Activated CD8-positive, alpha-beta memory T cell treated with anti-CD3 and anti-CD28 coated beads, Interleukin-2, amount 10 ng/mL, durations not matched to agents 7 days and 5 days (primary cell): ENCODE results near the gene DSG2. TPM values are rescaled to one million over a fixed set of nuclear protein-coding genes. Genes with fewer than 3 reads are reported as not detected.

Source experiments
- ATAC-seq: fragments of 150-1000 bp; cut with Tn5 transposase; one replicate; pipeline ENCODE4 v1.10.0; 2021; ENCODE audit warnings: moderate library complexity
- CTCF ChIA-PET: fragments of 350-600 bp; sonication (Branson Sonifier 250); formaldehyde crosslinking; loops from one replicate; lab custom pipeline; 2021; ENCODE audit warnings: antibody characterized with exemption; lab: Charles Lee
- DNase-seq: peaks from one replicate; pipeline ENCODE4 v3.0.0-alpha.2; 2020
- H3K27ac Mint-ChIP-seq: one replicate; pipeline ENCODE4 v1.8.0; 2021; ENCODE audit warnings: mild to moderate bottlenecking, mixed read lengths
- H3K27me3 Mint-ChIP-seq: one replicate; pipeline ENCODE4 v1.8.0; 2021; ENCODE audit warnings: mixed read lengths
- H3K36me3 Mint-ChIP-seq: one replicate; pipeline ENCODE4 v1.8.0; 2021; ENCODE audit warnings: mild to moderate bottlenecking, mixed read lengths
- H3K4me1 Mint-ChIP-seq: one replicate; pipeline ENCODE4 v1.8.0; 2021; ENCODE audit warnings: mixed read lengths
- H3K4me3 Mint-ChIP-seq: one replicate; pipeline ENCODE4 v1.8.0; 2021; ENCODE audit warnings: mild to moderate bottlenecking, moderate library complexity, mixed read lengths
- H3K9me3 Mint-ChIP-seq: one replicate; pipeline ENCODE4 v1.8.0; 2022; ENCODE audit warnings: low read depth, mixed read lengths
- total RNA-seq, 2 experiments: library from RNA; stranded (reverse); gene quantifications; one replicate each; pipeline ENCODE4 v1.2.3, GENCODE V29; 2021

Gene DSG2
- total RNA-seq, 2 experiments from 2014 or later: 0.09 to 0.35 TPM

DNA sequence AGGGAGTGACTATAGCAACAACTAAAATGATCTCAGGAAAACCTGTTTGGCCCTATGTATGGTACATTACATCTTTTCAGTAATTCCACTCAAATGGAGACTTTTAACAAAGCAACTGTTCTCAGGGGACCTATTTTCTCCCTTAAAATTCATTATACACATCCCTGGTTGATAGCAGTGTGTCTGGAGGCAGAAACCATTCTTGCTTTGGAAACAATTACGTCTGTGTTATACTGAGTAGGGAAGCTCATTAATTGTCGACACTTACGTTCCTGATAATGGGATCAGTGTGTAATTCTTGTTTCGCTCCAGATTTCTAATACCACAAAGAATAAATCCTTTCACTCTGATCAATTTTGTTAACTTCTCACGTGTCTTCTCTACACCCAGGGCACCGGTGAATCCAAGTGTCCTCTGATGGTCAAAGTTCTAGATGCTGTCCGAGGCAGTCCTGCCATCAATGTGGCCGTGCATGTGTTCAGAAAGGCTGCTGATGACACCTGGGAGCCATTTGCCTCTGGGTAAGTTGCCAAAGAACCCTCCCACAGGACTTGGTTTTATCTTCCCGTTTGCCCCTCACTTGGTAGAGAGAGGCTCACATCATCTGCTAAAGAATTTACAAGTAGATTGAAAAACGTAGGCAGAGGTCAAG, 94.7 kb downstream of the DSG2 start:
- no peaks in the 10 kb centered on the region for H3K9me3 Mint-ChIP-seq
- ATAC-seq (no peak), DNase-seq (no peak)
- no peak overlapping the region for H3K27ac Mint-ChIP-seq
- CTCF ChIA-PET: no interaction called here
- H3K27me3 Mint-ChIP-seq: peaks cover 8% of the 10 kb centered on the region
- H3K36me3 Mint-ChIP-seq: no peaks in the 10 kb centered on the region
- H3K4me3 Mint-ChIP-seq: no peak overlapping the region
- no peaks in the 10 kb centered on the region for H3K4me1 Mint-ChIP-seq

DNA sequence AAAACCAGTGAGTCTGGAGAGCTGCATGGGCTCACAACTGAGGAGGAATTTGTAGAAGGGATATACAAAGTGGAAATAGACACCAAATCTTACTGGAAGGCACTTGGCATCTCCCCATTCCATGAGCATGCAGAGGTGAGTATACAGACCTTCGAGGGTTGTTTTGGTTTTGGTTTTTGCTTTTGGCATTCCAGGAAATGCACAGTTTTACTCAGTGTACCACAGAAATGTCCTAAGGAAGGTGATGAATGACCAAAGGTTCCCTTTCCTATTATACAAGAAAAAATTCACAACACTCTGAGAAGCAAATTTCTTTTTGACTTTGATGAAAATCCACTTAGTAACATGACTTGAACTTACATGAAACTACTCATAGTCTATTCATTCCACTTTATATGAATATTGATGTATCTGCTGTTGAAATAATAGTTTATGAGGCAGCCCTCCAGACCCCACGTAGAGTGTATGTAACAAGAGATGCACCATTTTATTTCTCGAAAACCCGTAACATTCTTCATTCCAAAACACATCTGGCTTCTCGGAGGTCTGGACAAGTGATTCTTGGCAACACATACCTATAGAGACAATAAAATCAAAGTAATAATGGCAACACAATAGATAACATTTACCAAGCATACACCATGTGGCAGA, 97.3 kb downstream of the DSG2 start:
- Mint-ChIP-seq H3K9me3 (no peaks in the 10 kb centered on the region), H3K4me1 (no peaks in the 10 kb centered on the region), H3K27me3 (peaks cover 7% of the 10 kb centered on the region), H3K27ac (no peak overlapping the region), H3K36me3 (no peaks in the 10 kb centered on the region), H3K4me3 (no peak overlapping the region)
- CTCF ChIA-PET: no interaction called here
- DNase-seq (no peak), ATAC-seq (no peak)

DNA sequence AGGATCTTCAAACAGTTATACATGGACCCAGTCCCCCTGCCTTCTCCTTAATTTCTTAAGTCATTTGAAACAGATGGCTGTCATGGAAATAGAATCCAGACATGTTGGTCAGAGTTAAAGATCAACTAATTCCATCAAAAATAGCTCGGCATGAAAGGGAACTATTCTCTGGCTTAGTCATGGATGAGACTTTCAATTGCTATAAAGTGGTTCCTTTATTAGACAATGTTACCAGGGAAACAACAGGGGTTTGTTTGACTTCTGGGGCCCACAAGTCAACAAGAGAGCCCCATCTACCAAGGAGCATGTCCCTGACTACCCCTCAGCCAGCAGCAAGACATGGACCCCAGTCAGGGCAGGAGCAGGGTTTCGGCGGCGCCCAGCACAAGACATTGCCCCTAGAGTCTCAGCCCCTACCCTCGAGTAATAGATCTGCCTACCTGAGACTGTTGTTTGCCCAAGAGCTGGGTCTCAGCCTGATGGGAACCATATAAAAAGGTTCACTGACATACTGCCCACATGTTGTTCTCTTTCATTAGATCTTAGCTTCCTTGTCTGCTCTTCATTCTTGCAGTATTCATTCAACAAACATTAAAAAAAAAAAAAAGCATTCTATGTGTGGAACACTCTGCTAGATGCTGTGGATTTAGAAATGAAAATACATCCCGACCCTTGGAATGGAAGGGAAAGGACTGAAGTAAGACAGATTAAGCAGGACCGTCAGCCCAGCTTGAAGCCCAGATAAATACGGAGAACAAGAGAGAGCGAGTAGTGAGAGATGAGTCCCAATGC, 98.3 kb downstream of the DSG2 start:
- H3K27me3 Mint-ChIP-seq: peaks cover 5% of the 10 kb centered on the region
- no peaks in the 10 kb centered on the region for H3K36me3 Mint-ChIP-seq
- no peak overlapping the region for H3K4me3 Mint-ChIP-seq
- ATAC-seq (no peak), DNase-seq (no peak)
- CTCF ChIA-PET: interaction anchor here (1.2 kb wide), 1 partner anchor 14 kb away, joined by 3 read pairs; no protein-coding TSS in a partner anchor
- H3K4me1 Mint-ChIP-seq: no peaks in the 10 kb centered on the region
- no peak overlapping the region for H3K27ac Mint-ChIP-seq
- H3K9me3 Mint-ChIP-seq: no peaks in the 10 kb centered on the region

DNA sequence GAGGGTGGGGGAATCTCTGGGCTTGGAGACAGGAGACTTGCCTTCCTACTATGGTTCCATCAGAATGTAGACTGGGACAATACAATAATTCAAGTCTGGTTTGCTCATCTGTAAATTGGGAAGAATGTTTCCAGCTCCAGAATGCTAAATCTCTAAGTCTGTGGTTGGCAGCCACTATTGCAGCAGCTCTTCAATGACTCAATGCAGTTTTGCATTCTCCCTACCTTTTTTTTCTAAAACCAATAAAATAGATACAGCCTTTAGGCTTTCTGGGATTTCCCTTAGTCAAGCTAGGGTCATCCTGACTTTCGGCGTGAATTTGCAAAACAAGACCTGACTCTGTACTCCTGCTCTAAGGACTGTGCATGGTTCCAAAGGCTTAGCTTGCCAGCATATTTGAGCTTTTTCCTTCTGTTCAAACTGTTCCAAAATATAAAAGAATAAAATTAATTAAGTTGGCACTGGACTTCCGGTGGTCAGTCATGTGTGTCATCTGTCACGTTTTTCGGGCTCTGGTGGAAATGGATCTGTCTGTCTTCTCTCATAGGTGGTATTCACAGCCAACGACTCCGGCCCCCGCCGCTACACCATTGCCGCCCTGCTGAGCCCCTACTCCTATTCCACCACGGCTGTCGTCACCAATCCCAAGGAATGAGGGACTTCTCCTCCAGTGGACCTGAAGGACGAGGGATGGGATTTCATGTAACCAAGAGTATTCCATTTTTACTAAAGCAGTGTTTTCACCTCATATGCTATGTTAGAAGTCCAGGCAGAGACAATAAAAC, 100.2 kb downstream of the DSG2 start:
- H3K4me1 Mint-ChIP-seq: no peaks in the 10 kb centered on the region
- H3K27me3 Mint-ChIP-seq: peaks cover 7% of the 10 kb centered on the region
- ATAC-seq (no peak), DNase-seq (no peak)
- no peaks in the 10 kb centered on the region for H3K9me3 Mint-ChIP-seq
- H3K36me3 Mint-ChIP-seq: no peaks in the 10 kb centered on the region
- CTCF ChIA-PET: no interaction called here
- H3K27ac Mint-ChIP-seq: no peak overlapping the region
- no peak overlapping the region for H3K4me3 Mint-ChIP-seq

Other genes starting within 250 kb of the DSG2 start
- not detected for gene DSG1, start 180.0 kb upstream of the DSG2 start, total RNA-seq
- gene DSG4, start 121.4 kb upstream of the DSG2 start, total RNA-seq: not detected
- gene DSG3, start 50.4 kb upstream of the DSG2 start, total RNA-seq: not detected
- gene TTR, start 93.7 kb downstream of the DSG2 start, total RNA-seq: not detected
- gene B4GALT6, start 186.4 kb downstream of the DSG2 start, total RNA-seq: 1 to 10 TPM in 1 of 2 experiments, under 1 TPM in 1; 0.41 to 1.8 TPM